Left hindlimb (tissue), 1 donor: ENCODE results near the gene CEMIP2.
"Not testable (repeated sequence)": the region's sequence is repeated elsewhere in the genome, so short reads cannot be mapped to it uniquely, and the experiment has no call there.

ENCODE experiments used
- DNase-seq: peaks from one replicate; pipeline ENCODE4 v3.0.0-alpha.2; 2018

Gene CEMIP2

DNA sequence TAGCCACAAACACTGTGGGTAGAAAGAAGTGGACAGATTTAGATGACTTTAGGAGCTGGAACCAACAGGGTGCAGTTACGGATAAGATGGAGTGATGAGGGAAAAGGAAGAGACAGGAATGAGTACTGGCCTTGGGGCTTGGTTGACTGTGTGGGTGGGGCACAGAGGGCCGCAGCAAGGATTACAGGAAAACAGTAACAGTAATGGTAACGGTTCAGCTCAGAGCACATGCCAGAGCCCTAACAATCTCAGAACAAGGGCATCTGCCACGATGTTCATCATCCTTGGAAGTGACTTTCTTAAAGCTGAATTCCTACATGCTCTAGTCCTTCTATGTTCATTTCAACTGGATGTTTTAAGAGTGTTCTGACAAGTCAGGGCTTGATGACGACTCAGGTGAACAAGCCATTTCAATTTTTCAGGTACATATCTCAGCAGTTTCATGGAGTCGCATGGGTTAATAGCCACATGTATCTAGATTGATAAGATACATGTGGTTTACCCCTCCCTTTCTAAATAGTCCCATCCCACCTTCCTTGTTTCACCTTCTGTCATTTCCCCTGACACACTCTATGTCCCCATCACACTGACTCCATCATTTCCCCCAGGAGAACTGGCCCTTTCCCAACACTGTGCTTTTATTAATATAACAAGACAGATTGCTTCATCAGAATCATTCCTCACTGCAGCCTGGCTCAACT lies 65.0 kb downstream of the CEMIP2 start:
- DNase-seq = no peak

- DNase-seq = no peak
Measured at GRCh38 chr9:71697882-71698281, 70.4 kb downstream of the CEMIP2 start.

DNA sequence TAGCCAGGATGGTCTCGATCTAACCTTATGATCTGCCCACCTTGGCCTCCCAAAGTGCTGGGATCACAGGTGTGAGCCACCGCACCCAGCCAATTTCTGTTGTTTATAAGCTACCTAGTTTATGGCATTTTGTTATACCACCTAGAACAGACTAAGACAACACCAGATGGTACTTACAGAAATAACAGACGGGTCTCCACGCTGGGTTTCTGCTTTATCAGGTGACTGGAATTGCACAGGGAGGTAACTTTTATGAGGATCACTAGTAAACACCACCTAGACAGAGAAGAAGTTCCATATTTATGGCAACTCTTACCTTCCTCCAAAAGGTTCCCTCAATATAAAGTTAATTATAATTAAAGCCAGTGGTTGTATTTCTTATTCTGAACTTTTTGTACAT lies 74.0 kb downstream of the CEMIP2 start:
- DNase-seq = no peak

GRCh38 chr9:71693607-71694006 lies 74.7 kb downstream of the CEMIP2 start:
- DNase-seq = no peak

GRCh38 chr9:71692337-71692736 lies 76.0 kb downstream of the CEMIP2 start:
- DNase-seq = no peak

DNA sequence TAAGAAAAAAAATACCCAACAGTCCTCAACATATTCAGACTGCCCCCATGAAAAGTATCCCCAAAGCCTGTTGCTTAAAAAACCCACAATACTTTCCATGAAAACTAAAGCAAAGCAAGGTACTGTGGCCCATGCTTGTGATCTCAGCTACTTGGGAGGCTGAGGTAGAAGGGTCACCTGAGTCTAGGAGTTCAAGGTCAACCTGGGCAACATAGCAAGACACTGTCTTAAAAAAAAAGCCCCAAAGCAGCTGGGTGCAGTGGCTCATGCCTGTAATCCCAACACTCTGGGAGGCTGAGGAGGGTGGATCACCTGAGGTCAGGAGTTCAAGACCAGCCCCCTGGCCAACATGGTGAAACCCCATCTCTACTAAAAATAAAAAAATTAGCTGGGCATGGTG lies 76.7 kb downstream of the CEMIP2 start:
- not testable (repeated sequence) for DNase-seq

DNA sequence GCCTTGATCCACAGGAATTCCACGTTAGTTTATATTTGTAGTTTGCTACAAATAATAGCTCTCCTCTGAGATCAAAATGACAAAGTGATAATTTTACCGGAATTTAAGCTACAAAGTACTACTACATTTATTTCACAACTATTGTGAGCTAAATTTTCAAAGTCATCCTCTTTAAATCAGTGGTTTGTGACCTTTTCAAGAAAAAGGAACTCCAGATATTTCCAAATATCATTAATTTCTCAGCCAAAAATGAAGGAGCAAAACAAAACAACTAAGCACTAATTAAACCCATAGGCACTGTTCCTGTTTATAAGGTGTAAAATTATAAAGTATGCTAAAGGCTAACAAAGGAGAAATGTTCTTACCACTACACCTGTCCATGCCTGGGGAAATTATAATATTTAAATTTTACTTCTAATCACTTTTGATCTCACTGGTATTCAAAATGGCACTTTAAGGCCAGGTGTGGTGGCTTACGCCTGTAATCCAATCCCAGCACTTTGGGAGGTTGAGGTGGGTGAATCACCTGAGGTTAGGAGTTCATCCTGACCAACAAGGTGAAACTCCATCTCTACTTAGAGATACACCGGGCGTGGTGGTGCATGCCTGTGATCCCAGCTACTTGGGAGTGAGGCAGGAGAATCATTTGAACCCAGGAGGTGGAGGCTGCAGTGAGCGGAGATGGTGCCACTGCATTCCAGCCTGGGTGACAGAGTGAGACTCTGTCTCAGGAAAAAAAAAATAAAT lies 77.5 kb downstream of the CEMIP2 start:
- no peak for DNase-seq

- no peak for DNase-seq
Measured at GRCh38 chr9:71690063-71690688, 78.1 kb downstream of the CEMIP2 start.

DNA sequence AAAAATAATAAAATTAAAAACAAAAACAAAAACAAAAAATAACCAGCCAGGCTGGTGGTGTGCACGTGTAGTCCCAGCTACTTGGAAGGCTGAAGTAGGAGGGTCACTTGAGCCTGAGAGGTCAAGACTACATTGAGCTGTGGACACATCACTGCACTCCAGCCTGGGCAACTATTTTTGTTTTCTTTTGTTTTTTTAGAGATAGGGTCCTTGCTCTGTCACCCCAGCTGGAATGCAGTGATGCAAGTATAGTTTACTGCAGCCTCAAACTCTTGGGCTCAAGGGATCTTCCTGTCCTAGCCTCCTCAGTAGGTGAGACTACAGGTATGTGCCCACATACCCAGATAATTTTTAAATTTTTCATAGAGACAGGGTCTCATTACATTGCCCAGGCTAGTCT lies 80.6 kb downstream of the CEMIP2 start:
- DNase-seq = no peak

- DNase-seq = no peak
Measured at GRCh38 chr9:71685988-71686387, 82.3 kb downstream of the CEMIP2 start.

DNA sequence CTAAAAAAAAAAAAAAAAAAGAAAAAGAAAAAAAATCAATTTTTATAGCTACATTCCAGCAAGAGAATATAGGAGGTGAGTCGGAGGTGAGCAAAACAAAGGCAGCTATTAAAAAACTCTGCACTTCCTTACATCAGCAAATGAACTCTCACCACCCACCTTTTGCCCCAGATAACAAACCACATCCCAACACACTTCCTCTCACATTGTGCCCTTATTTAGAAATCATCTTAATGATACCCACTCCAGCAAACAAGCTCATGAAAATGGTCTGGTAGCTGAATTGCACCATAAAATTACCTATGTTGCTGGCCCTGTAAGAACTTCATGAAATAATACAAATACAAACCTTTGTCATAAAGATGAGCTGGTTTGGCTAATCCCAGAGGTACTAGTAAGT lies 82.9 kb downstream of the CEMIP2 start:
- DNase-seq = no peak

GRCh38 chr9:71684566-71684965 lies 83.7 kb downstream of the CEMIP2 start:
- no peak for DNase-seq

- no peak for DNase-seq
Measured at GRCh38 chr9:71683598-71684235, 84.6 kb downstream of the CEMIP2 start.

GRCh38 chr9:71681708-71682272 lies 86.5 kb downstream of the CEMIP2 start:
- no peak for DNase-seq

DNA sequence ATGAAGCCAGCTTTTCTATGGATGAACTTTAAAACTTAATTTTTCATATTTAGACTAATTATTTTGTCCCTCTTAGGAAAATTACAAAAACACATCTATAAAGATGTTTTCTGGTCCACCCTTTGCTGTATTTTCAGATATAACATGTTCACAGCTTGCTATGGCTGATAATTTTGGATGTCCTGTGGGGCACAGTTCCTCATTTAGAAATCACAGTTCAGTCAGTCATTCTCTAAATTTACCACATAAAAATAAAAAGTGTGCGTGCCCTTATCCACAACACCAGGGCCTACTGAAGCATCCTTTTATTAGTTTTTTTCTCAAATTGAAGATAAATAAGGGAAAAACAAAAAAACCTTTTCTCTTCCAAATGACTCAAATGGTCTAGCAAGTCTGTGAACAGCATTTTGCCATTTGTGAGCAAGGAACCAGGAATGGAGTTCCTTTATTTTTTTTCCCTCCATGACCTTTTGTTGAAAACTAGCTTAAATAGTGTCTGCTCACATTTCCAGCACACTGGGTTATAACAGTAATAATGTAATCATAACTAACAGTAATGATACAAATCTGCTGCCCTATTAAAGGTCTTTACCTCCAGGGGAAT lies 87.1 kb downstream of the CEMIP2 start:
- DNase-seq = no peak

GRCh38 chr9:71680189-71680980 lies 87.9 kb downstream of the CEMIP2 start:
- DNase-seq = no peak

GRCh38 chr9:71678999-71679398 lies 89.3 kb downstream of the CEMIP2 start:
- DNase-seq = no peak

DNA sequence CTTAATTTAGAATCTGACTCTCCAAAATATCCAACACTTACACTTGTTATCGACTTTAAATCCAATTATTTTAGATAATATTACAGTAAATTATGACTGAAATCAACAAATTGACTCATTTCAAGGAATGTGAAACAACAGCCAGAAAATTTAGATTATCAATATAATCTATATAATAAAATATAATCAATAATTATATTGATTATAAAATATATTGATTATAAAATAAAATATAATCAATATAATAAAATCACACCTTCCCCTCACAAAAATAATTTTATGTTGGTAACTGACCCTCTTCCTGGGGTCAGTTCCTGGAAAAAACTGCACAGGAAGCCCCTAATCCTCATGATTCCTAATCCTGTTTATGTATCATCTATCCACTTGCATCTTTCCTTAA lies 91.1 kb downstream of the CEMIP2 start:
- DNase-seq = no peak

DNA sequence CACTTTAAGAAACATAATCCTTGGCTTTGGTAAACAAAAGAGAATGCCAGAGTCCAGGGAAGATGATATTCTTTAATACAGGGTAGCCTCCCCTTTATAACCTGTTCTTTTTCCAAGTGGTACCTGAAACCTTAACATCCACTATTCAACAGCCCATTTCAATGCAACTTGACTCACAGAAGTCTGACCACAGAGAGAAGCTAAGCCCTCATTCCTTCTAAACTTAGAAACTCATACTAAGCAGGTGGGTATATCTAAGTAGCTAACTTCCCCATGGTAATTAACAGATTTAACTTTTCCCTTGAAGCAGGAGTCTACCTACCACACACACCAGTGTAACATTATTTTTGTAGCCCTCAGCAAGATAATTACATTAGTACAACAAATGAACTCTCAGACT lies 91.9 kb downstream of the CEMIP2 start:
- no peak for DNase-seq

- DNase-seq = no peak
Measured at GRCh38 chr9:71675857-71676165, 92.5 kb downstream of the CEMIP2 start.

- no peak for DNase-seq
Measured at GRCh38 chr9:71675105-71675856, 93.0 kb downstream of the CEMIP2 start.
